ENCODE results near the gene KCTD16.

The KCTD16 gene

GRCh38 chr5:144144956-144145751 is 25.5 kb upstream of the KCTD16 start (continued):
- no peak for TF ChIP-seq ZNF121 (tag by site-specific recombination; IDR thresholded peaks at IDR 0.05)
- TF ChIP-seq ZNF426 (tag by site-specific recombination; IDR thresholded peaks at IDR 0.05): no peak
- peak; percentile 90 for TF ChIP-seq SP7 (tag by site-specific recombination; IDR thresholded peaks at IDR 0.05)
- TF ChIP-seq ZNF596 (tag by site-specific recombination; IDR thresholded peaks at IDR 0.05): no peak
- TF ChIP-seq BCL6B (tag by site-specific recombination; IDR thresholded peaks at IDR 0.05): peak; percentile 60
- peak; percentile 48 for TF ChIP-seq ZSCAN4 (tag by site-specific recombination; IDR thresholded peaks at IDR 0.05)
- TF ChIP-seq GLIS1 (tag by site-specific recombination; IDR thresholded peaks at IDR 0.05): peak; percentile 30; the same call in 1 of the 2 replicates
- TF ChIP-seq ZNF660 (tag by site-specific recombination; IDR thresholded peaks at IDR 0.05): peak; percentile 77
- TF ChIP-seq PRDM6 (tag by site-specific recombination; IDR thresholded peaks at IDR 0.05): peak; percentile 63
- peak; percentile 25; the same call in 1 of the 2 replicates for TF ChIP-seq ZBTB20 (tag by site-specific recombination; IDR thresholded peaks at IDR 0.05)
- TF ChIP-seq CTCF (tag by site-specific recombination; IDR thresholded peaks at IDR 0.05): no peak
- TF ChIP-seq OSR2 (tag by site-specific recombination; IDR thresholded peaks at IDR 0.05): peak; percentile 63; the same call in 1 of the 2 replicates
- no peak for TF ChIP-seq ZXDB (tag by site-specific recombination; IDR thresholded peaks at IDR 0.05)
- peak; percentile 89 for TF ChIP-seq WT1 (tag by site-specific recombination; IDR thresholded peaks at IDR 0.05)
- peak; percentile 58 for TF ChIP-seq FEZF1 (tag by site-specific recombination; IDR thresholded peaks at IDR 0.05)
- TF ChIP-seq ZNF366 (tag by site-specific recombination; conservative IDR thresholded peaks at IDR 0.05): 0 out of 2 replicates have a peak, but pooled peaks have one; percentile 26

- CTCF ChIA-PET: interaction anchor here (0.7 kb wide), 1 partner anchor 1571 kb away, joined by 3 read pairs; no protein-coding TSS in a partner anchor
- TF ChIP-seq ZSCAN5A (tag by site-specific recombination; IDR thresholded peaks at IDR 0.05) (no peak), ZNF654 (tag by site-specific recombination; IDR thresholded peaks at IDR 0.05; ENCODE audit: low read depth) (no peak), ZNF133 (tag by site-specific recombination; IDR thresholded peaks at IDR 0.05) (no peak)
- no peaks in the 10 kb centered on the region for H3K9me3 ChIP-seq (ENCODE audit: control insufficient read depth, insufficient read depth, low read depth, low read length)
- POLR2A ChIA-PET: no interaction called here
- no peak overlapping the region for H3K27ac ChIP-seq (ENCODE audit: extremely low read depth, low read depth, low read length)
- H3K4me1 ChIP-seq (ENCODE audit: control insufficient read depth, insufficient read depth, low read length): peaks cover 3% of the 10 kb centered on the region
- H3K36me3 ChIP-seq (ENCODE audit: control insufficient read depth in 2 of 2, insufficient read depth in 1 of 2, low read length in 2 of 2): no peaks in the 10 kb centered on the region
- no peak overlapping the region for H3K4me3 ChIP-seq (ENCODE audit: low read depth, low read length)
Measured at GRCh38 chr5:144151026-144151425, 19.6 kb upstream of the KCTD16 start.
